Measurements from ENCODE around the gene F2. TPM values are rescaled to one million over a fixed set of nuclear protein-coding genes. Genes with fewer than 3 reads are reported as not detected.

F2 gene
- total RNA-seq (2022; extraction: Qiagen RNA extraction): 2.0 to 2.9 TPM (median 2.1 TPM) in 5 replicates

DNA sequence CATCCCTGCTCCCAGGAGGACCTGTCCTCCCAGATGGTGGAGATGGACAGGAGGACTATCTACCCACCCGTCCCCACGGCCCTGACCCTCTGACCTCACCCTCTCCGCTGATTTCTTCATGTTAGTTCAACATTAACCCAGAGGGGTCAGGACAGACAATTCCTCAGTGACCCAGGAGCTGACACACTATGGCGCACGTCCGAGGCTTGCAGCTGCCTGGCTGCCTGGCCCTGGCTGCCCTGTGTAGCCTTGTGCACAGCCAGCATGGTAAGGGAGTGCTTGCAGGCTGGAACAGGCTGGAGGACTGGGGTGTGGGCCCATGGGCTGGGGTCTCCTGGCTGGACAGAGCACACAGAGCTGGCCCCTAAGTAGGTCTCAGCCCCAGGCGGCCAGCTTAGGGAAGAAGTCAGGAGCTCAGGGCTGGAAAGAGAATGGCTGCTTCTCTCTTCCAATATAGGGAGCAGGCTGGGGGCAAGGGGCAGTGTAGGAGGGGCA is at the start of gene F2:
F2 (plus strand) TSS at position 166 of the 495 bp plus-strand sequence; CDS start at position 189, 23 bp downstream.

DNA sequence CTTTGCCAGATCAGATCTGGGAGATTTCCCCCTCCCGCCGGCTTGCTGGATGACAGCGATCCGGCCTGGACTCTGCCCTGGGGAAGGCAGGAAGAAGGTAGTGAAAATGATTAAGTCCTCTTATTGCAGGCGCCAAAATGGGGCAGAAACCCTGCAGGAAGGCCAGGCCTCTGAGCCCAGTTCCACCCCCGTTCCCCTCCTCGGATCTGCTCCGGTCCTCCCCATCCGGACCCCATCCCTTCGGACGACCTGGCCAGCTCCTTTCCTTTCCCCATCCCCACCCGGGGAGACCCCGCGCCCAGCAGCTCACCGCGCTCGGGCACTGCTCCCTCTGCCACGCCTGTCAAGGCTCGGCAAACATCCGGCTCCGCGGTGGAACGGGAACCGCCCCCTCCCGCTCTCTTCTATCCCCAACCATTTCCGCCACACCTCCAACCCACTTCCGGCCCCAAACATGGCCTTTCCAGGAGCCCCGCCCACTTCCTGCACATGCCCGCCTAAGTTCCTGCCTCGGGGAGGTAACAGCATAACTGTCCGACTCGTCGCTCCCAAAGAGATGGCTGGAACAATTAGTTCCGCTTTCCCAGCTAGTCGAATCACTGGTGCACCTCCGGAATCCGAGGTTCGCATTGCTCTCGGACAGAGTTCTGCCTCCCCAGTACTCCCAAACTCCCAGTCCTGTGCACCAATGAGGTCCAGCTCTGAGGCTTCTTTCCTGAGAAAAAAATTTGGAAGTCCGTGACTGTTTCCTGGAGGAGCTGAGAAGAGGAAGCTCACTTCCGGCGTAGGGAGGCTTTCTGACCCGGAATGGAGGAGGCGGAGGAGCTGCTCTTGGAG is 18.6 kb upstream of the F2 start, which contains the start of the genes ARHGAP1 and ZNF408:
ARHGAP1 (minus strand) TSS at position 379 of the 837 bp plus-strand sequence. CDS start 4,512 bp downstream, outside the sequence.
ZNF408 (plus strand) TSS at position 791 of the 837 bp plus-strand sequence; CDS start at position 808, 17 bp downstream.

Other genes with a start within 250 kb of the F2 start
- 13.3 to 20.4 TPM (median 19.2 TPM) in 5 replicates for gene AMBRA1, start 125.2 kb upstream of the F2 start, total RNA-seq (2022; extraction: Qiagen RNA extraction)
- gene HARBI1, start 102.0 kb upstream of the F2 start, total RNA-seq (2022; extraction: Qiagen RNA extraction): 4.7 to 6.2 TPM (median 5.5 TPM) in 5 replicates
- gene ATG13, start 101.7 kb upstream of the F2 start, total RNA-seq (2022; extraction: Qiagen RNA extraction): 45.7 to 53.8 TPM (median 49.5 TPM) in 5 replicates
- gene ARHGAP1, start 18.6 kb upstream of the F2 start, total RNA-seq (2022; extraction: Qiagen RNA extraction): 52.9 to 68.8 TPM (median 66.1 TPM) in 5 replicates
- gene ZNF408, start 18.2 kb upstream of the F2 start, total RNA-seq (2022; extraction: Qiagen RNA extraction): 16.6 to 19.1 TPM (median 18.6 TPM) in 5 replicates
- 67.2 to 80.9 TPM (median 74.0 TPM) in 5 replicates for gene CKAP5, start 127.1 kb downstream of the F2 start, total RNA-seq (2022; extraction: Qiagen RNA extraction)
- 7.3 to 10.4 TPM (median 10.0 TPM) in 5 replicates for gene LRP4, start 199.3 kb downstream of the F2 start, total RNA-seq (2022; extraction: Qiagen RNA extraction)
- gene CSTPP1, start 217.5 kb downstream of the F2 start, total RNA-seq (2022; extraction: Qiagen RNA extraction): 24.8 to 32.4 TPM (median 29.9 TPM) in 5 replicates